Ishikawa (cell line): ENCODE results near the gene INPP5E.

ENCODE experiments used
- CEBPB ChIP-seq: IDR thresholded peaks from 2 replicates; pipeline ENCODE4 v1.6.1; 2012
- CREB1 ChIP-seq: IDR thresholded peaks from 2 replicates; pipeline ENCODE4 v1.6.1; 2012; ENCODE audit warnings: low read depth
- RAD21 ChIP-seq: IDR thresholded peaks from 2 replicates; pipeline ENCODE4 v1.6.1; 2012; ENCODE audit warnings: low read depth
- TAF1 ChIP-seq: IDR thresholded peaks from 2 replicates; pipeline ENCODE4 v1.6.1; 2012; ENCODE audit warnings: low read depth, mild to moderate bottlenecking
- TEAD4 ChIP-seq: IDR thresholded peaks from 2 replicates; pipeline ENCODE4 v1.6.1; 2012
- YY1 ChIP-seq: IDR thresholded peaks from 2 replicates; pipeline ENCODE4 v1.6.1; 2012; ENCODE audit warnings: low read depth
- ZBTB7A ChIP-seq: IDR thresholded peaks from 2 replicates; pipeline ENCODE4 v1.6.1; 2012; ENCODE audit warnings: low read depth

GRCh38 chr9:136391737-136392537 lies 47.7 kb downstream of the INPP5E start:
- TF ChIP-seq CEBPB (no peak), TEAD4 (no peak), TAF1 (no peak), YY1 (no peak), CREB1 (no peak), ZBTB7A (no peak), RAD21 (no peak)
